Choroid plexus epithelial cell (primary cell): ENCODE results near the gene SHH.
A peak's percentile ranks its signal among the peaks of the same experiment; 100 is the strongest.

Source experiments
- DNase-seq: peaks from one replicate; pipeline ENCODE4 v3.0.0-alpha.2; 2010; ENCODE audit warnings: low read depth
- H3K4me3 ChIP-seq: 2 replicates; pipeline ENCODE4 v1.5.1; 2011; ENCODE audit warnings: low read depth, mild to moderate bottlenecking, control low read depth, low read length, moderate library complexity
- TF ChIP-seq, protein P1 (sequence below): conservative IDR thresholded peaks from 2 replicates; pipeline ENCODE4 v1.5.1; 2011; ENCODE audit warnings: low read depth, mild to moderate bottlenecking, control low read depth, inconsistent platforms, low read length, moderate library complexity

Gene SHH

GRCh38 chr7:155815332-155816191 lies 3.3 kb upstream of the SHH start:
- no peak overlapping the region for H3K4me3 ChIP-seq
- peak; percentile 64 for DNase-seq
- TF ChIP-seq, protein P1, sequence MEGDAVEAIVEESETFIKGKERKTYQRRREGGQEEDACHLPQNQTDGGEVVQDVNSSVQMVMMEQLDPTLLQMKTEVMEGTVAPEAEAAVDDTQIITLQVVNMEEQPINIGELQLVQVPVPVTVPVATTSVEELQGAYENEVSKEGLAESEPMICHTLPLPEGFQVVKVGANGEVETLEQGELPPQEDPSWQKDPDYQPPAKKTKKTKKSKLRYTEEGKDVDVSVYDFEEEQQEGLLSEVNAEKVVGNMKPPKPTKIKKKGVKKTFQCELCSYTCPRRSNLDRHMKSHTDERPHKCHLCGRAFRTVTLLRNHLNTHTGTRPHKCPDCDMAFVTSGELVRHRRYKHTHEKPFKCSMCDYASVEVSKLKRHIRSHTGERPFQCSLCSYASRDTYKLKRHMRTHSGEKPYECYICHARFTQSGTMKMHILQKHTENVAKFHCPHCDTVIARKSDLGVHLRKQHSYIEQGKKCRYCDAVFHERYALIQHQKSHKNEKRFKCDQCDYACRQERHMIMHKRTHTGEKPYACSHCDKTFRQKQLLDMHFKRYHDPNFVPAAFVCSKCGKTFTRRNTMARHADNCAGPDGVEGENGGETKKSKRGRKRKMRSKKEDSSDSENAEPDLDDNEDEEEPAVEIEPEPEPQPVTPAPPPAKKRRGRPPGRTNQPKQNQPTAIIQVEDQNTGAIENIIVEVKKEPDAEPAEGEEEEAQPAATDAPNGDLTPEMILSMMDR: peak; percentile 89

- TF ChIP-seq, protein P1: no peak
- H3K4me3 ChIP-seq: no peak overlapping the region
- no peak for DNase-seq
Observed at GRCh38 chr7:155814316-155815276, 2.3 kb upstream of the SHH start.

- TF ChIP-seq, protein P1: no peak
- no peak for DNase-seq
- H3K4me3 ChIP-seq: no peak overlapping the region
Observed at GRCh38 chr7:155813546-155814315, 1.5 kb upstream of the SHH start.

DNA sequence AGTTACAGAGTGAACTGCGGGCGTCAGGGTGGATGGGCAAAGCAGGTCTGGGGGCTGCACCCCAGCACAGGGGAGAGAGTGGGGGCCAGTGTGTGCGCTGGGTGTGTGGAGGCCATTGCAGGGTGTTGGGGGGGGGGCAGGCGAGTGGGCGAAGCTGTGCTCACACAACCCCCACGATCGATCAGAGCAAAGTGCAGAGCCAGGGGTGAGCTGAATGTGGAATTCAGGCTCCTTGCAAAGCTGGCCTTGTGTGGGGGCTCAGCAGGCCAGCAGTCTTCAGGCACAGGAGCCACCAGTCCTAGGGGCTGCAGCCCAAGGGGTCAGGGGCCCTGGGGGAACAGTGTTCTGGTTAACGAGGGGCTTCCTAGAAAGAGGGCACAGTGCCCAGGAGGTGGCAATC lies 862 bp upstream of the SHH start:
- TF ChIP-seq, protein P1: no peak
- no peak overlapping the region for H3K4me3 ChIP-seq
- no peak for DNase-seq

DNA sequence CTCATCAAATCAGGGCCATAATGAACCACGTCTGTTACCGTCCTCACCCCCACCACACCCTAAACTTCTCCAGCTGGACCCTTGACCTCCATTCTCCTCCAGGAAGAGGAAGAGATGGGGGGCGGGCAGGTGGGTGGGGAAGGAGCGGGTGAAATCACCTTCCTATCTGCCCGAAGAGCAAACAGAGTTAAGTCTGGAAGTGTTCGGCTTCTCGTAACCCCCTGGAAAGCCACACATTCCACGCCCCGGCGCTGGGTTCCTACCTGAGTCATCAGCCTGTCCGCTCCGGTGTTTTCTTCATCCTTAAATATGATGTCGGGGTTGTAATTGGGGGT lies 736 bp downstream of the SHH start:
- TF ChIP-seq, protein P1: no peak
- no peak for DNase-seq
- H3K4me3 ChIP-seq: no peak overlapping the region

DNA sequence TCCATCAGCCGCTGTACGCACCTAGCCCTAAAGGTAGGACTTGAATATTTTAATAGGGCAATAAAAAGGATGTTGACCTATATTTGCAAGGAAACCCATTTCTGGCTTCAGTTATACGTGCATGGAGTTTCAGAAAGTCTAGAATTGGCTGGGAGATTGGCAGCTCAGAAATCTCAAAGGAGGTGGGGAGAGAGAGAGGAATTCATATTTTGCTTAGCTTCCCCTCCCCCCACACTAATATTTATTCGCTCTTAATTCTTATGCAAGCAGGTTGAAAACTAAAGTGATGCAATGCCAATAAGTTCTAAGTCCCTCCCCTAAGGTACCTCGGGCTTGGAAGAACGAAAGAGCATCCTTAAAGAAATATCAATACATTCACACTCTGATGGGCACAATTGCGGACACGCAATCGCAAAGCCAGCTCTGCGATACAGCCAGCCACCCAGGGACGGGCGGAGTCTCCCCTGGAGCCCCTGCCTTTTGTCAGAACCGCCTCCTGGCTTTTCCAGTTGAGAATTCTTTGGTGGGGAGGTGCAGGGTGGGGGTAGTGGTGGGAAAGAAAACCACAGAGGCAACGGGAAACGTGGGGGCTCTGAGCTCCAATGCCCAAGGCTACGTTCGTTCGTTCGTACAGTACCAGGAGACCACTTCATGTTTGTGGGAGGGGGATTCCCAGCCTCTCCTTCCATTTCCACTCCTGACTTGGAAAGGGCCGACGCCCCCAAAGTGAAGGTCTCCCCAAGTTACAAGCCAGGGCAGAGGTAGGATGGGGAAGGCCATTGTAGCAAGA lies 1.3 kb downstream of the SHH start:
- TF ChIP-seq, protein P1: no peak
- no peak overlapping the region for H3K4me3 ChIP-seq
- DNase-seq: no peak
